Measurements from ENCODE around the gene CHD9NB.

CHD9NB gene

GRCh38 chr16:53024045-53024444 lies 28.7 kb downstream of the CHD9NB start:
- Histone ChIP-seq H3K4me1 (ENCODE audit: insufficient read depth, low read length) (no peaks in the 10 kb centered on the region), H3K36me3 (ENCODE audit: insufficient read depth, low read length) (no peaks in the 10 kb centered on the region), H3K27me3 (ENCODE audit: insufficient read depth, low read length) (no peaks in the 10 kb centered on the region), H3K4me3 (ENCODE audit: low read length) (no peak overlapping the region), H3K9me3 (ENCODE audit: low read length) (no peaks in the 10 kb centered on the region), H2AFZ (ENCODE audit: low read depth, low read length) (no peak overlapping the region)

- Histone ChIP-seq H3K36me3 (ENCODE audit: insufficient read depth, low read length) (no peaks in the 10 kb centered on the region), H3K4me1 (ENCODE audit: insufficient read depth, low read length) (no peaks in the 10 kb centered on the region), H3K4me3 (ENCODE audit: low read length) (no peak overlapping the region), H2AFZ (ENCODE audit: low read depth, low read length) (no peak overlapping the region), H3K27me3 (ENCODE audit: insufficient read depth, low read length) (no peaks in the 10 kb centered on the region), H3K9me3 (ENCODE audit: low read length) (no peaks in the 10 kb centered on the region)
These were observed 30.3 kb downstream of the CHD9NB start for GRCh38 chr16:53022374-53022773.

- Histone ChIP-seq H3K36me3 (ENCODE audit: insufficient read depth, low read length) (no peaks in the 10 kb centered on the region), H3K9me3 (ENCODE audit: low read length) (no peaks in the 10 kb centered on the region), H3K27me3 (ENCODE audit: insufficient read depth, low read length) (no peaks in the 10 kb centered on the region), H3K4me1 (ENCODE audit: insufficient read depth, low read length) (no peaks in the 10 kb centered on the region), H3K4me3 (ENCODE audit: low read length) (no peak overlapping the region), H2AFZ (ENCODE audit: low read depth, low read length) (no peak overlapping the region)
These were observed 33.8 kb downstream of the CHD9NB start for GRCh38 chr16:53018834-53019416.

GRCh38 chr16:53014287-53014686 lies 38.4 kb downstream of the CHD9NB start:
- no peaks in the 10 kb centered on the region for H3K27me3 ChIP-seq (ENCODE audit: insufficient read depth, low read length)
- H2AFZ ChIP-seq (ENCODE audit: low read depth, low read length) = no peak overlapping the region
- H3K9me3 ChIP-seq (ENCODE audit: low read length) = no peaks in the 10 kb centered on the region
- no peak overlapping the region for H3K4me3 ChIP-seq (ENCODE audit: low read length)
- H3K36me3 ChIP-seq (ENCODE audit: insufficient read depth, low read length) = no peaks in the 10 kb centered on the region
- H3K4me1 ChIP-seq (ENCODE audit: insufficient read depth, low read length) = no peaks in the 10 kb centered on the region

- H2AFZ ChIP-seq (ENCODE audit: low read depth, low read length) = no peak overlapping the region
- no peaks in the 10 kb centered on the region for H3K9me3 ChIP-seq (ENCODE audit: low read length)
- no peaks in the 10 kb centered on the region for H3K27me3 ChIP-seq (ENCODE audit: insufficient read depth, low read length)
- no peak overlapping the region for H3K4me3 ChIP-seq (ENCODE audit: low read length)
- H3K36me3 ChIP-seq (ENCODE audit: insufficient read depth, low read length) = no peaks in the 10 kb centered on the region
- H3K4me1 ChIP-seq (ENCODE audit: insufficient read depth, low read length) = no peaks in the 10 kb centered on the region
These were observed 45.6 kb downstream of the CHD9NB start for GRCh38 chr16:53007095-53007494.

- Histone ChIP-seq H3K4me3 (ENCODE audit: low read length) (no peak overlapping the region), H3K27me3 (ENCODE audit: insufficient read depth, low read length) (peaks cover 3% of the 10 kb centered on the region), H3K9me3 (ENCODE audit: low read length) (no peaks in the 10 kb centered on the region), H3K4me1 (ENCODE audit: insufficient read depth, low read length) (peaks cover 6% of the 10 kb centered on the region), H2AFZ (ENCODE audit: low read depth, low read length) (no peak overlapping the region), H3K36me3 (ENCODE audit: insufficient read depth, low read length) (no peaks in the 10 kb centered on the region)
These were observed 54.8 kb downstream of the CHD9NB start for GRCh38 chr16:52997922-52998321.

GRCh38 chr16:52994942-52995341 lies 57.8 kb downstream of the CHD9NB start:
- Histone ChIP-seq H2AFZ (ENCODE audit: low read depth, low read length) (no peak overlapping the region), H3K4me3 (ENCODE audit: low read length) (no peak overlapping the region)

GRCh38 chr16:52993179-52993578 lies 59.5 kb downstream of the CHD9NB start:
- no peaks in the 10 kb centered on the region for H3K27me3 ChIP-seq (ENCODE audit: insufficient read depth, low read length)
- H3K36me3 ChIP-seq (ENCODE audit: insufficient read depth, low read length) = no peaks in the 10 kb centered on the region
- H3K9me3 ChIP-seq (ENCODE audit: low read length) = no peaks in the 10 kb centered on the region
- no peak overlapping the region for H3K4me3 ChIP-seq (ENCODE audit: low read length)
- peaks cover 6% of the 10 kb centered on the region for H3K4me1 ChIP-seq (ENCODE audit: insufficient read depth, low read length)
- H2AFZ ChIP-seq (ENCODE audit: low read depth, low read length) = no peak overlapping the region

More at GRCh38 chr16:52994942-52995341, 57.8 kb downstream of the CHD9NB start:
- Histone ChIP-seq H3K27me3 (ENCODE audit: insufficient read depth, low read length) (no peaks in the 10 kb centered on the region), H3K9me3 (ENCODE audit: low read length) (no peaks in the 10 kb centered on the region), H3K36me3 (ENCODE audit: insufficient read depth, low read length) (no peaks in the 10 kb centered on the region), H3K4me1 (ENCODE audit: insufficient read depth, low read length) (peaks cover 6% of the 10 kb centered on the region)

GRCh38 chr16:52991572-52991971 lies 61.1 kb downstream of the CHD9NB start:
- Histone ChIP-seq H3K9me3 (ENCODE audit: low read length) (no peaks in the 10 kb centered on the region), H3K27me3 (ENCODE audit: insufficient read depth, low read length) (no peaks in the 10 kb centered on the region), H3K36me3 (ENCODE audit: insufficient read depth, low read length) (no peaks in the 10 kb centered on the region), H3K4me1 (ENCODE audit: insufficient read depth, low read length) (peaks cover 6% of the 10 kb centered on the region), H3K4me3 (ENCODE audit: low read length) (no peak overlapping the region), H2AFZ (ENCODE audit: low read depth, low read length) (no peak overlapping the region)
